CD4-positive, CD25-positive, alpha-beta regulatory T cell (primary cell): ENCODE data around the gene ACSL3. TPM values are rescaled to one million over a fixed set of nuclear protein-coding genes. Genes with fewer than 3 reads are reported as not detected.
A peak's percentile ranks its signal among the peaks of the same experiment; 100 is the strongest.
"Not testable (repeated sequence)": the region's sequence is repeated elsewhere in the genome, so short reads cannot be mapped to it uniquely, and the experiment has no call there.

Experiments
- ATAC-seq, 2 donors: fragments of 150-1000 bp; cut with Tn5 transposase; one replicate each; pipeline ENCODE4 v1.10.0; 2021; ENCODE audit warnings: low read depth in 2 of 2, moderate number of reproducible peaks in 2 of 2, moderate library complexity in 1 of 2
- DNase-seq, 3 donors: peaks; one replicate each; pipeline versions ENCODE4 v3.0.0 to v3.0.0-alpha.2; 2012 to 2022; ENCODE audit warnings: mixed read lengths in 1 of 3
- H3K27ac ChIP-seq: one replicate; pipeline ENCODE4 v1.7.0; 2013; ENCODE audit warnings: mild to moderate bottlenecking, low read length; ENCODE audit not compliant: insufficient read depth, poor library complexity, severe bottlenecking
- H3K27me3 ChIP-seq: one replicate; pipeline ENCODE4 v1.7.0; 2013; ENCODE audit warnings: low read length; ENCODE audit not compliant: control insufficient read depth, insufficient read depth
- H3K36me3 ChIP-seq: one replicate; pipeline ENCODE4 v1.7.0; 2013; ENCODE audit warnings: mild to moderate bottlenecking, low read length, moderate library complexity; ENCODE audit not compliant: control insufficient read depth, insufficient read depth
- H3K4me1 ChIP-seq: 2 replicates; pipeline ENCODE4 v1.7.0; 2013; ENCODE audit warnings: mild to moderate bottlenecking, low read length; ENCODE audit not compliant: insufficient read depth, control insufficient read depth, poor library complexity, severe bottlenecking
- H3K4me3 ChIP-seq: one replicate; pipeline ENCODE4 v1.7.0; 2013; ENCODE audit warnings: low read depth, mild to moderate bottlenecking, low read length, moderate library complexity
- H3K9me3 ChIP-seq, 2 experiments: 1 replicate in 1 of 2; 2 replicates in 1 of 2; pipeline ENCODE4 v1.7.0; 2013; ENCODE audit warnings: low read length in 2 of 2, mild to moderate bottlenecking in 1 of 2, moderate library complexity in 1 of 2; ENCODE audit not compliant: control insufficient read depth in 2 of 2
- H3K27ac Mint-ChIP-seq, 3 donors: one replicate each; pipeline ENCODE4 v1.8.0; 2020 to 2022; ENCODE audit warnings: mild to moderate bottlenecking in 3 of 3, mixed read lengths in 3 of 3, moderate library complexity in 2 of 3
- H3K27me3 Mint-ChIP-seq: one replicate; pipeline ENCODE4 v1.8.0; 2022; ENCODE audit warnings: mild to moderate bottlenecking, mixed read lengths
- H3K36me3 Mint-ChIP-seq: one replicate; pipeline ENCODE4 v1.8.0; 2020; ENCODE audit warnings: mixed read lengths
- H3K4me1 Mint-ChIP-seq, 4 donors: one replicate each; pipeline ENCODE4 v1.8.0; 2020 to 2022; ENCODE audit warnings: mixed read lengths in 4 of 4, mild to moderate bottlenecking in 1 of 4
- H3K4me3 Mint-ChIP-seq, 4 donors: one replicate each; pipeline ENCODE4 v1.8.0; 2020 to 2022; ENCODE audit warnings: mild to moderate bottlenecking in 4 of 4, mixed read lengths in 4 of 4, moderate library complexity in 3 of 4
- H3K9me3 Mint-ChIP-seq, 7 donors: one replicate each; pipeline ENCODE4 v1.8.0; 2020 to 2022; ENCODE audit warnings: mixed read lengths in 7 of 7, mild to moderate bottlenecking in 3 of 7, moderate library complexity in 2 of 7
- polyA plus RNA-seq, 4 donors: library from polyadenylated mRNA; unstranded; fragments of 300-500 nt; fragmentation: Illumina TruSeq; gene quantifications; one replicate each; pipeline ENCODE4 v1.2.3, GENCODE V29; 2021
- total RNA-seq: library from RNA; stranded (reverse); gene quantifications from one replicate; pipeline ENCODE4 v1.2.3, GENCODE V29; 2022

ACSL3 gene
- total and polyA plus RNA-seq, 5 donors from 2014 or later = 20.1 to 60.0 (median 30.3) TPM

- Mint-ChIP-seq H3K36me3 (no peaks in the 10 kb centered on the region), H3K4me1 (peaks cover 6 to 9% (median 7%) of the 10 kb centered on the region in 4 donors), H3K27ac (no peak overlapping the region), H3K27me3 (peaks cover under 1% of the 10 kb centered on the region), H3K9me3 (peaks cover 0 to 1% (median 0%) of the 10 kb centered on the region in 7 donors), H3K4me3 (no peak overlapping the region)
- no peaks in the 10 kb centered on the region for H3K36me3 ChIP-seq
- ATAC-seq (no peak), DNase-seq (no peak)
- no peak overlapping the region for H3K4me3 ChIP-seq
- H3K27ac ChIP-seq = no peak overlapping the region
- H3K9me3 ChIP-seq = no peaks in the 10 kb centered on the region
- no peaks in the 10 kb centered on the region for H3K27me3 ChIP-seq
- peaks cover 19% of the 10 kb centered on the region for H3K4me1 ChIP-seq
Observed at GRCh38 chr2:222865301-222865700, 4.5 kb downstream of the ACSL3 start.

GRCh38 chr2:222866358-222866960 is 5.6 kb downstream of the ACSL3 start:
- peaks cover 15% of the 10 kb centered on the region for H3K4me1 ChIP-seq
- H3K4me3 Mint-ChIP-seq = no peak overlapping the region
- DNase-seq (no peak), ATAC-seq (no peak)
- no peaks in the 10 kb centered on the region for H3K9me3 ChIP-seq
- no peak overlapping the region for H3K27ac ChIP-seq
- H3K4me3 ChIP-seq = no peak overlapping the region
- H3K9me3 Mint-ChIP-seq = peaks cover 0 to 1% (median 0%) of the 10 kb centered on the region in 7 donors
- no peak overlapping the region for H3K27ac Mint-ChIP-seq
- H3K4me1 Mint-ChIP-seq = peaks cover 6 to 9% (median 7%) of the 10 kb centered on the region in 4 donors
- H3K36me3 ChIP-seq = no peaks in the 10 kb centered on the region
- no peaks in the 10 kb centered on the region for H3K27me3 Mint-ChIP-seq
- no peaks in the 10 kb centered on the region for H3K36me3 Mint-ChIP-seq
- H3K27me3 ChIP-seq = no peaks in the 10 kb centered on the region

- not testable (repeated sequence) for H3K27me3 Mint-ChIP-seq, H3K27ac ChIP-seq, DNase-seq, H3K27ac Mint-ChIP-seq, H3K36me3 Mint-ChIP-seq, H3K9me3 ChIP-seq, H3K36me3 ChIP-seq, H3K9me3 Mint-ChIP-seq, ATAC-seq, H3K27me3 ChIP-seq, H3K4me3 Mint-ChIP-seq, H3K4me3 ChIP-seq, H3K4me1 ChIP-seq
- H3K4me1 Mint-ChIP-seq = peaks cover 6 to 11% (median 8%) of the 10 kb centered on the region in 4 donors
Observed at GRCh38 chr2:222868560-222869251, 7.9 kb downstream of the ACSL3 start.

GRCh38 chr2:222869252-222869560 is 8.4 kb downstream of the ACSL3 start:
- H3K27ac Mint-ChIP-seq = no peak overlapping the region
- no peaks in the 10 kb centered on the region for H3K9me3 Mint-ChIP-seq
- H3K4me1 ChIP-seq = no peaks in the 10 kb centered on the region
- H3K27ac ChIP-seq = no peak overlapping the region
- no peaks in the 10 kb centered on the region for H3K27me3 Mint-ChIP-seq
- H3K4me3 Mint-ChIP-seq = no peak overlapping the region
- no peak overlapping the region for H3K4me3 ChIP-seq
- peaks cover 6 to 11% (median 8%) of the 10 kb centered on the region in 4 donors for H3K4me1 Mint-ChIP-seq
- no peaks in the 10 kb centered on the region for H3K27me3 ChIP-seq
- no peaks in the 10 kb centered on the region for H3K36me3 Mint-ChIP-seq
- H3K36me3 ChIP-seq = no peaks in the 10 kb centered on the region
- H3K9me3 ChIP-seq = no peaks in the 10 kb centered on the region
- DNase-seq (no peak), ATAC-seq (no peak)

GRCh38 chr2:222871291-222871690 is 10.5 kb downstream of the ACSL3 start:
- ATAC-seq = no peak
- H3K27me3 Mint-ChIP-seq = no peaks in the 10 kb centered on the region
- Histone ChIP-seq H3K27ac (no peak overlapping the region), H3K4me3 (no peak overlapping the region), H3K27me3 (no peaks in the 10 kb centered on the region), H3K4me1 (no peaks in the 10 kb centered on the region), H3K9me3 (no peaks in the 10 kb centered on the region), H3K36me3 (no peaks in the 10 kb centered on the region)
- no peaks in the 10 kb centered on the region for H3K36me3 Mint-ChIP-seq
- H3K4me3 Mint-ChIP-seq = peak overlapping the region in 1 of 4 donors; percentile 31
- no peak overlapping the region for H3K27ac Mint-ChIP-seq
- H3K4me1 Mint-ChIP-seq = peaks cover 0 to 18% (median 9%) of the 10 kb centered on the region in 4 donors
- DNase-seq = no peak
- no peaks in the 10 kb centered on the region for H3K9me3 Mint-ChIP-seq

GRCh38 chr2:222872551-222872950 is 11.7 kb downstream of the ACSL3 start:
- H3K36me3 Mint-ChIP-seq = no peaks in the 10 kb centered on the region

GRCh38 chr2:222875482-222875881 is 14.6 kb downstream of the ACSL3 start:
- Histone ChIP-seq H3K9me3 (no peaks in the 10 kb centered on the region), H3K27me3 (no peaks in the 10 kb centered on the region), H3K36me3 (no peaks in the 10 kb centered on the region), H3K4me3 (no peak overlapping the region), H3K27ac (no peak overlapping the region), H3K4me1 (no peaks in the 10 kb centered on the region)
- no peak overlapping the region for H3K27ac Mint-ChIP-seq
- ATAC-seq (no peak), DNase-seq (no peak)
- H3K4me1 Mint-ChIP-seq = peaks cover 17 to 37% (median 34%) of the 10 kb centered on the region in 4 donors
- H3K4me3 Mint-ChIP-seq = no peak overlapping the region
- no peaks in the 10 kb centered on the region for H3K27me3 Mint-ChIP-seq
- no peaks in the 10 kb centered on the region for H3K9me3 Mint-ChIP-seq
- no peaks in the 10 kb centered on the region for H3K36me3 Mint-ChIP-seq

More at GRCh38 chr2:222872551-222872950, 11.7 kb downstream of the ACSL3 start:
- H3K27me3 ChIP-seq = no peaks in the 10 kb centered on the region
- Mint-ChIP-seq H3K4me1 (peaks cover 9 to 24% (median 17%) of the 10 kb centered on the region in 4 donors), H3K27ac (no peak overlapping the region), H3K9me3 (no peaks in the 10 kb centered on the region), H3K4me3 (no peak overlapping the region), H3K27me3 (no peaks in the 10 kb centered on the region)
- H3K4me1 ChIP-seq = no peaks in the 10 kb centered on the region
- H3K4me3 ChIP-seq = no peak overlapping the region
- H3K36me3 ChIP-seq = no peaks in the 10 kb centered on the region
- no peak overlapping the region for H3K27ac ChIP-seq
- H3K9me3 ChIP-seq = no peaks in the 10 kb centered on the region
- DNase-seq (no peak), ATAC-seq (no peak)

GRCh38 chr2:222876947-222877346 is 16.1 kb downstream of the ACSL3 start:
- Histone ChIP-seq H3K9me3 (no peaks in the 10 kb centered on the region), H3K27ac (no peak overlapping the region), H3K27me3 (no peaks in the 10 kb centered on the region), H3K36me3 (no peaks in the 10 kb centered on the region), H3K4me1 (no peaks in the 10 kb centered on the region), H3K4me3 (no peak overlapping the region)
- Mint-ChIP-seq H3K27me3 (no peaks in the 10 kb centered on the region), H3K4me1 (peaks cover 20 to 43% (median 41%) of the 10 kb centered on the region in 4 donors), H3K36me3 (no peaks in the 10 kb centered on the region), H3K9me3 (no peaks in the 10 kb centered on the region), H3K27ac (peak overlapping the region in 1 of 3 donors; percentile 12), H3K4me3 (peak overlapping the region in 1 of 4 donors; percentile 16)
- DNase-seq (no peak), ATAC-seq (no peak)
